HG02852 (cell line): ENCODE data around the gene TNFRSF4.
"Not testable (repeated sequence)": the region's sequence is repeated elsewhere in the genome, so short reads cannot be mapped to it uniquely, and the experiment has no call there.

Experiments
- ATAC-seq: cut with Tn5 transposase; IDR thresholded peaks from one replicate; pipeline ENCODE4 v1.9.1; 2021; ENCODE audit warnings: mild to moderate bottlenecking, moderate library complexity; ENCODE audit not compliant: unreplicated experiment

Gene TNFRSF4

DNA sequence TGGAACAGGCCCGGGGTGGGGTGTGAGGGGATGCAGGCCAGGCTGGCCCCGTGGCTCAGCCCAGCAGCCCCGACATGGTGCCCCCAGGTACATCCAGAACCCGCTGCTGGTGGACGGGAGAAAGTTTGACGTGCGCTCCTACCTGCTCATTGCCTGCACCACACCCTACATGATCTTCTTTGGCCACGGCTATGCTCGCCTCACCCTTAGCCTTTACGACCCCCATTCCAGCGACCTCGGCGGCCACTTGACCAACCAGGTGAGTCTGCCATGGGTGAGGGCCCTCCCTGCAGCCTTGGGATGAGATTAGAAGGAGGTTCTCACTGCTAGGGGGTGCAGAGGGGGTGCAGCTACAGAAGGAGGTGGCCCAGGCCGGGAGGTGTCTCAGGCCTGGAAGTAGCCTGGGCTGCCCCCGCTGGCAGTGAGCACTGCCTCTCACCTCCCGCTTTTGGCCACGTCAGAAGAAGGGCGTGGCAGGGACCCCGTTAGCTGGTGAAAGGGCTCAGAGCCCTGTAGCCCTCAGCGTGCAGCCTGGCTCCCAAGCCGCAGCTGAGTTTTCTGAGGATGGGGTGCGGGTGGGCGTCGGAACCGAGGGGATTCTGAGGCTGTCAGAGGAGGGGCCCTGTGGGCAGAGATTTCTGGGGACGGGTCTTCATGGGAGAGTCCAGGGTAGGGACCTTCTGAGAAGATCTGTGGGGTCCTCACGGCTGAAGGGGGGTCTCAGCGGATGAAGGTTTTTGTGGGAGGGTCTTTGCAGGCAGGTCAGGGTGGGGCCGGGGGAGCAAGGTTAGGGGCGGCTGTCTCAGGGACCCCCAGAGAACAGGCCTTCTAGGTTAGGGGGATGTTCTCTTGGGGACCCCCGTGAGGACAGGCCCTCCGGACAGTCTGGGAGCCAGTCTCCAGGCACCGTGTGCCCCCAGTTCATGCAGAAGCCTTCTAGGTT lies 29.8 kb downstream of the TNFRSF4 start:
- no peak for ATAC-seq

DNA sequence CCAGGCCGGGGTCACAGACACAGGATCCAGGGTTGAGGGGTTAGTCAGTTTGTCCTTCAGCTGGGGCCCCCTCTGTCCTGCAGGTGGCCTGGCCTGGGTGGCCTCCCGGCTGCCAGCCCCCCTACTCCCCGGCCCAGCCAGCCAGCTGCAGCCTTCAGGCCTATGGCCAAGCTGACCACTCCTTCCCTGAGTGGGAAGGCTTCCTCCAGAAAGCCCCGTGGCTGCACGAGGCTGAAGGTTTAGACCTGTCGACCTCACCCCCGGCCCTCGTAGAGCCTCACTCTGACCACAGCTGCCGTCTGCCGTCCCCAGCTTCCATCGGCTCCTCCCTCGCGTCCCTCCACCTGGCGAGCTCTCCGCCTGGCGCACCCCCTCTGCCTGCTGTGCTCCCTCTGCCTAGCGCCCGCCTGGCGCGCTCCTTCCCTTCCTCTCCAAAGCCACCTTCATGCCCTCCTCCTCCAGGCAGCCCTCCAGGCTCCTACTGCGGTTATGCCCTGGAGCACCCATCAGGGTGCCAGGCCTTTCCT lies 30.7 kb downstream of the TNFRSF4 start:
- no peak for ATAC-seq

DNA sequence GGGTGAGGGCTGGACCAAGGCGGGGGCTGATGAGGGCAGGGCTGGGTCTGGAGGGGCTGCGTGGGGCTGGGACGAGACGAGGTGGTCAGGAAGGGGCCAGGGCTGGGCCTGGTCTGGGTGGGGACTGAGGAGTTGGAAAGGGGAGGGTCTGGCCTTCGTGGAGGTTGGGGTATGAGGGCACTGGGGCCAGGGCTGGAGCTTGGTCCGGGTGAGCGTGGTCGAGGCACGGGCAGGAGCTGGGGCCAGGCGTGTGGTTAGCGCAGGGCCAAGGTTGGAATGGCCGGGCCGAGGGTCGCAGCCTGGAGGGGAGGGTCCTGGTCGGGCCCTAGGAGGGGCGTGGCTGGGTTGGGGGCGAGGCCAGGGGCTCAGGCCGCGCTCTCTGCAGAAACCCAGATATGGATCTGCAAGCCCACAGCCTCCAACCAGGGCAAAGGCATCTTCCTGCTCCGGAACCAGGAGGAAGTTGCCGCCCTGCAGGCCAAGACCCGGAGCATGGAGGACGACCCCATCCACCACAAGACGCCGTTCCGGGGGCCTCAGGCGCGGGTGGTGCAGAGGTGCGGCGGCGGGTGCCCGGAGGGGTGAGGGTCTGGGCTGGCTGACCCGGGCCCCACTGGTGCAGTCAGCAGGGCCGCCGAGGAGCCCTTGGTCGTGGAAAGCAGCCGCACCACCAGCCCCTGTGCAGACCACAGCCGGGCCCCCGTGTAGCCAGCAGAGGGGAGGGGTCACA lies 31.3 kb downstream of the TNFRSF4 start:
- ATAC-seq: no peak

DNA sequence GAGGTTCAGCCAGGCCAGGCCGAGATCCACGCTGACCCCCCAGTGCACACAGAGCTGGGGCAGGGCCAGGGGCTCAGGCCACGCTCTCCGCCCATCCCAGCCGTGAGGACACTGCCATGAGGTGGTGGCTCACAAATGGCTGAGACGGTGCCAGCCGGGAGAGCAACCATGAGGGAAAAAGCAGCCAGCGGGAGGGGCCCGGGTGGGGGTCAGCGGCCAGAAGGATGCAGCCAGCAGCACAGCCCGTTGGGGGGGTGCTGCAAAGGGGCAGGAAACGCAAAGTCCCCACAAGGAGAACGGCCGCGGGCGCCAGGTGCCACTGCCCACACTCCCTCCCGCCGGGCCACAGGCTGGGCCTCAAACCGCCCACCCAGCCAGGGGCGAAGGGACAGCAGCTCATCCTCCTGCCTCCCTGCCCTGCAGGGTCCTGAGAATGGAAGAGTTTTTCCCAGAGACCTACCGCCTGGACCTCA lies 32.0 kb downstream of the TNFRSF4 start:
- ATAC-seq: no peak

DNA sequence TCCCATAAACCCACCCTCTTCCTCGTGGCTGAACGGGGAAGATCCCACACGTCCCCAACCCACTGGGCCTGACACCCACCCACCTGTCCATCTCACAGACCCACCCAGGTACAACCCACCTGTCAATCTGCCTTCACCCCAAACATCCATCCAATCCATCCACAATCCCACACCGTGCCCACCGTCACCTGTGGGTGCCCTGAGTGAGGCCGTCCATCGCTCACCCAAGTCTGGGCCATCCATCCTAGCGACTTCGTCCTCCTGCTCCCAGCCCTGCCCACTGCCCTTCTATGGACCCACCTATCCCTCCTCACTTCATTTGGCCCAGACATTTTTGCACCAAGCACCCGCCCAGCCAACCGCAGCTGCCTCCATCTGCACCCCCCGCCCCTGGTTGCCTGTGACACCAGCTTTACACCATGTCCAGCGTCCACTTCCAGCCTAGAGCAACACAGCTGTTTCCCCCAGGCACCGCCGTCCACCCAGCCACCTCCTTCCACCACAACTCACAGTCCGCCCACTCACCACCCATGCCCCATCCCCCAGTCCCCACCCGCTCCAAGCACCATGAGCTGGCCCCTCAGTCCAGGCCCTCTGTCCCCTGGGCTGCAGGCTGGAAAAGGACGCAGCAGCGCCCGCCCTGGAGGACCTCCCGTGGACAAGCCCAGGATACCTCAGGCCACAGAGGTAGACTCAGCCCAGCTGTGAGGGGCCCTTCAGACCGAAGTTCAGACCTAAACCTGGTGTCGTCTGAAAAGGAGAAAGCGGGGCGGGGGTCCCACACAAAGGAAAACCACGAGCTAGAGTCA lies 32.6 kb downstream of the TNFRSF4 start:
- ATAC-seq: no peak

DNA sequence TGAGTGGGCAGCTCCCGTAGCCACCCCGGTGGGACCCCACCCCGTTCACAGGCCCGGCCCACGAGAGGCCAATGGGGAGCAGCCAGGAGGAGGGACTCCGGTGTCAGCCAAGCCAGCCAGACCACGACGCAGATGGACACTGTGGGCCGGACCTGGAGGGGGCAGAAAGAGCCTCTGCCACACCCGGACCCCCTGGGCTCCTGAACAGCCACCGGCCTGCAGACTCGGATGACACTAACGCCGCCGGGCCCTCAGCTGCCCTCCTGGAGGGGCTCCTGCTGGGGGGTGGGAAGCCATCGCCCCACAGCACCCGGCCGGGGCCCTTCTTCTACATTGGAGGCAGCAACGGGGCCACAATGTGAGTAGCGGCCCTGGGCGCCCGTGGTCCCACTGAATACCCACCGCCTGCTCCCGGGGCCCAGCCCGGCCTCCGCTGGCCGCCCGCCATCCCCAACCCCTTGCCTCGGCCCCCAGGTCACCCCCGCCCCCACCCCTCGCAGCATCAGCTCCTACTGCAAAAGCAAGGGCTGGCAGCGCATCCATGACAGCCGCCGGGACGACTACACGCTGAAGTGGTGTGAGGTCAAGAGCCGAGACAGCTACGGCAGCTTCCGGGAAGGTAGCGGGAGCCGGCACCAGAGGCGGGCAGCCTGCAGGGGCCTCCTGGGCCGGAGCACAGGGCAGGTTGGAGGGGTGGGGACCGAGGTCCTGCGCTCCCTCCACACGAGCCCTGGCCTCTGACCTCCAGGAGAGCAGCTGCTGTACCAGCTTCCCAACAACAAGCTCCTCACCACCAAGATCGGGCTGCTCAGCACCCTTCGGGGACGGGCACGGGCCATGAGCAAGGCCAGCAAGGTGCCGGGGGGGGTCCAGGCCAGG lies 33.7 kb downstream of the TNFRSF4 start:
- ATAC-seq: no peak

DNA sequence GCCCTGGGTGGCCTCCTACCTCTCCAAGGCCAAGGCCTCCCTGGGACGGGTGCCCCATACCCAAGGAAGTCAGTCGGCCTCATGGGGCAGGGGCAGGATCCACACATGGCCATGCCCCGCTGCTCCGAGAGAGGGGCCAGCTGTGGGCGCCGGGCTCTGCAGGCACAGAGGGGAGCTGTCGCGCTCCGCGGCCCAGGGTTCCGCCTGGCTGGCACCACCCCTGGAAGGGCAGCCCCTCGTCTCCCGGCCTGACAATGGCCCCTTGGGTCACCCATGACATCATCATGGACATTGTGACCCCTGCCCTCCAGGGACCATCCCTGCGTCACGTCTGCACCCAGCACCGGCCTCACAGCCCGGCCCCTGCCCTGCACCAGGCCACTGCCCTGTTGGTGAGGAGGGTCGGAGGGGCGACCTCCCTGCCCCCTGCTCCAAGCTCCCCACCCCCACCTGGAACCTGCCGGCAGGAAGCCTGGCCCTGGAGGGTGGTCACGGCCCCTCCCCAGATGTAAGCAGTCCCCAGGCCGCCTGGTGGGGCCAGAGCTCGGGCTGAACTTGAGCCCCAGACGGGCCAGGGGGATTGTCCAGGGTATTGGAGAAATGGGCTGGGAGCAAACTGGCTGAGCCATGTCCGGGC lies 34.5 kb downstream of the TNFRSF4 start:
- ATAC-seq: no peak

DNA sequence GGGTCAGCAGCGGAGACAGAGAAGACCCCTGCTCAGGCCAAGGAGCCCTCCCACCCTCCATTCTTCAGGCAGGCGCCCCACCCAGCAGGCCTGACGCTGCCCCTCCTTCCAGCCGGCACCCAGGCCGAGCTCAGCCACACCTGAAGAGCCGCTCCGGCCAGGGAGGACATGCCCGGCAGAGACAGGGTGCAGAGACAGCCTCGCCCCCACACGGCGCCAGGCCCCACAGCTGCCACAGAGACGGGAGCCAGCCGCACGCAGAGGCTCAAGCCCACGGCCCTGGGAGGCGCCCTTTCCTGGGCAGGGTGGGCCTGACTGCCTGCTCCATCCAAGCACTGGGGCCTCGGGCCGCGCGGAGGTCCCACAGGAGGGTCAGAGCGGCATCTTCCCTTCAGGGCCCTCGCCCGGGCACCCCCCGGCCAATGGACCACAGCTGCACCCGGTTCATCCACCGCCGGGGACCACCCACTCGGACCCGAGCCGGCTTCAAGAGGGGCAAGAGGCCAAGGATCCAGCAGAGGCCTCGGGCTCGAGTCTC lies 35.1 kb downstream of the TNFRSF4 start:
- ATAC-seq: no peak

DNA sequence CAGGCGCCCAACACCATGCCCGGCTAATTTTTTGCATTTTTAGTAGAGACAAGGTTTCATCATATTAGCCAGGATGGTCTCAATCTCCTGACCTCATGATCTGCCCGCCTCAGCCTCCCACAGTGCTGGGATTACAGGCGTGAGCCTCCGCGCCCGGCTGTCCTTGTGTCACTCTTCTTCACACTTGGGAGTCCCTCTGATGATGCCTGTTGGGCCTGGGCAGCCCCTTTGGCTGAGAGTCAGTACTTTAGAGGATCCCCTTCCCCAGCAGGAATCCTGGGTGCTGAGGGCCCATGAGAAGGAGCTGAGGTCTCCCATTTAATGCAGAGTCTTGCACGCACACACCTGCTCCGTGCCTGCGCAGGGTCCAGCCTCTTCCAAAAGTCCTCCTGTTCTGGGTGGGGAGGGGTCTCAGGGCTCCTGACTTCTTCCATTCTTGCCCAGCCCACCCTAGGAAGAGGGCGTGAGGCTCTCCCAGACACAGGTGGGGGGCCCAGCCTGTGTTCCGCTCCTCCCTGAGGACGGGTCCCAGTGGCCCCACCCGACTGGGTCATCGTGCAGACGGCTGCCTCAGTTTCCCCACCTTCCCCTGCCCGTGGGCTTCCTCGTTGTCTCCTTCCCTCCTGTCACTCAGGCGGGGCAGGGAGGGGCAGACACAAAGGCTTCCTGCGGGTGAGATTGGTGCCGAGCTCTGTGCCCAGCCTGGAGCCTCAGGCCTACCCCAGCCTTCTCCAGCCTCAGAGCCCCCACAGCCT lies 36.3 kb downstream of the TNFRSF4 start:
- no peak for ATAC-seq

DNA sequence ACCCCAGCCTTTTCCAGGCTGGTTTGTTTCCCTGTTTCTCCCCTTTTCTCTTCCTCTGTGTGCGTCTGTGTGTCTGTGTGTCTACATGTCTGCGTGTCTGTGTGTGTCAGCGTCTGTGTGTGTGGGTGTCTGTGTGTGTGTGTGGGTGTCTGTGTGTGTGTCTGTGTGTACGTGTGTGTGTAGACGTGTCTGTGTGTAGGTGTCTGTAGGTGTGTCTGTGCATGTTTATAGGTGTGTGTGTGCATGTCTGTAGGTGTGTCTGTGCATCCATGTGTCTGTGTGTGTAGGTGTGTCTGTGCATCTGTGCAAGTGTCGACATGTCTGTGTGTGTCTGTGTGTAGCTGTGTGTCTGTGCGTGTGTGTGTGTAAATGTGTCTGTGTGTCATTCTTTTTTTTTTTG lies 37.0 kb downstream of the TNFRSF4 start:
- ATAC-seq: no peak

DNA sequence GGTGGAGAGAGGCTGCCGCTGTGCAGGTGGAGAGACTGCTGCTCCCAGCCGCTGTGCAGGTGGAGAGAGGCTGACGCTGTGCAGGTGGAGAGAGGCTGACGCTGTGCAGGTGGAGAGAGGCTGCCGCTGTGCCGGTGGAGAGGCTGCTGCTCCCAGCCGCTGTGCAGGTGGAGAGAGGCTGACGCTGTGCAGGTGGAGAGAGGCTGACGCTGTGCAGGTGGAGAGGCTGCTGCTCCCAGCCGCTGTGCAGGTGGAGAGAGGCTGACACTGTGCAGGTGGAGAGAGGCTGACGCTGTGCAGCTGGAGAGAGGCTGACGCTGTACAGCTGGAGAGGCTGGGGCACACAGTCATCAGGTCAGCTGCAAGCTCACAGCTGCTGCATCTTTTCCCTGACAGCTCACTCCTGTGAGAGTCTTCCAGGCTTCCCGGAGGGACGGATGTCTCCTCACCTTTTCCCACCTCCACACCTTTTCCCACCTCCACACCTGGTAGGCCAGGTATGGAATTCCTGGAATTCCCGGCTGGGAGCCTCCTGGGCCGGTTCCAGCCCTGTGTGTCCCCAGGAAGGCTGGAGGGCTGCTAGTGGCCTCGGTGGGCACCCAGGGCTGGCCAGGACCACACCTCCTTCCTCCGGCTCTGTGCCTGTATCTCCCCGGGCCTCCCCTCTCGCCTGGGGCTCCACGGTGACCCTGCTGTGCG lies 37.7 kb downstream of the TNFRSF4 start:
- ATAC-seq: not testable (repeated sequence)

DNA sequence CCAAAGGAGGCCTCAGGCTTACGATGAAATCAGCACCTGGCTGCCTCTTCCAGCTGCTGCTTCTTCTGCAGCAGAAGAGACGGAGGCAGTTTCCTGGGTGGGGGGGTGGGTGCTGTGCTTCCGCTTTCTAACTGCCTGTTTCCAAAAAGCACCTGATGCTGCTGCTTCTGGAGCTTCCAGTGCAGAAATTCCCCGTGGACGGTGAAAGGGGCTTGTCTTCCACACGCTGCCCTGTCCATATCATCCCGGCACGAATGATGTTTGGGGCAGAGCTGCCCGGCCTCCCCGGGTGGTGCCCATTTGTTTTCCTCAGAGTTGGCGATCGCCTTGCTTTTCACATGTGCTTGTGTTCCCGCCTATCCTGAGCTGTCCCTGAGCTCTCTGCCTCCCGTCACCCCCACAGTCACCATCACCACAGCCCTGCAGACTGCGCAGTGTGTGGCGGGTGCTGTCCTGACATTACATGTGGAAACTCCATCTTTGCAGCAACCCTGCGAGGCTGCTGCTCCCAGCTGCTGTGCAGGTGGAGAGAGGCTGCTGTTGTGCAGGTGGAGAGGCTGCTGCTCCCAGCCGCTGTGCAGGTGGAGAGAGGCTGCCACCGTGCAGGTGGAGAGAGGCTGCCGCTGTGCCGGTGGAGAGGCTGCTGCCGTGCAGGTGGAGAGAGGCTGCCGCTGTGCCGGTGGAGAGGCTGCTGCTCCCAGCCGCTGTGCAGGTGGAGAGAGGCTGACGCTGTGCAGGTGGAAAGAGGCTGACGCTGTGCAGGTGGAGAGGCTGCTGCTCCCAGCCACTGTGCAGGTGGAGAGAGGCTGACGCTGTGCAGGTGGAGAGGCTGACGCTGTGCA lies 38.5 kb downstream of the TNFRSF4 start:
- no peak for ATAC-seq

DNA sequence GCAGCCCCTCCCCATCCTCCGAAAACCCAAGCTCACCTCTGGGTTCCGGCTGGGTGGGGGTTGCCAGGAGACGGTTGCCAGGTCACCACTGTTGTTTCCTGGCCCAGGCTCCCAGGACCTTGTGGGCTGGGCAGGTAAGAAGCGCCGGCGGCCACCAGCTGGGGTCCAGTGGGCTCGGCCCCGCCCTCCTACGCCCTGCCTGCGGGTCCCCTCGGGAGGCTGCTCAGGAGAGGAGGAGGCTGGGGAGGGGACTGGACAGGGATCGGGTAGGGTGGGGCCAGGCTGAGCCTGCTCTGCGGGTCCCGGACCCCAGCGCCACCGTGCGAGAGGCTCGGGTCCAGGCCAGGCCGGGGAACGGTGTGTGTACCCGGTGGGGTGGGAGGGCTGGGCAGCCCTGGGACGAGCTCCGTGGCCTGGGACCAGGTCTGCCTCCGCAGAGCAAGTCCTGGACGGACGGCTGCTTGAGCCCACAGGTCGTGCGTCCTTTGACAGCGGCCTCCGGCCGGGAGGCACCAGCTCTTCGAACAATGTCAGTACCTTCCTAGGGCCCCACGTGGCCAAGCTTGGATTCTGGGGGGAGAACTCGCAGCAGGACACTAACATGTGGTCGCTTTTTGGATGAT lies 40.0 kb downstream of the TNFRSF4 start, which contains the start of gene TTLL10:
Gene TTLL10, plus strand, starts transcription at position 88 of the 623 bp plus-strand sequence. CDS start 5,336 bp downstream, outside the sequence.
- no peak for ATAC-seq

DNA sequence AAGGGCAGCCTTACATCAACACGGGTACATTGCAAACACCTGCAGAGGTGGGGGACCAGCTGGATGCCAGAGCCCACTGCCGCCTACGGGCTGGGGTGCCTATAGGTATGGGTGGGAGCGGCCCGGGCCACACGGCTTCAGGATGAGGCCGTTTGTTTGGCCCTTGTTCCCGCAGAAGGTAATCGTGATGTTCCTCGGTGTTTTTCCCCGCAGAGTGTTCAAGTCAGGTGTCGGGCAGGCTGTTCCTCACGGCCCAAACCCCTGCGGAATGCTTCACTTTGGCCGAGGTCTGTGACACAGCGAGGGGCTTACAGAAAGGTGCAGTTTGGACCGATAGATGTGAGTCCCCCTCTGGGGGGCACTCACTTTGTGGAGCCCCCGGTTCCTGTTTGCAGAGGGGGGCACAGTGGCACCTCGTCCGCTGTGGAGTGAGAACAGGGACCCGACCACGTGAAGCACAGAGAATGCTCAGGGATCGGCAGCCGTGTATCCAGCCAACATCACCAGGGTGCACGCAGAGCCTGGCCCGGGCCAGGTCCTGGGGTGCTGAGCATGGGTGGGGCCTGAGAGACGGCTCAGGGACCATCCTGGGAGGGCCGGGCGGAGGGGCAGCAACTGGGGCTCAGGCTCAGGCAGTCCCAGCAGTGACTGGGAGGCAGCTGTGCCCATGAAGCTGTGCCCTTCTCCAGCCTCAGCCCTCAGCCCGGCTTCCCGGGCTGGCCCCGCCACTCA lies 40.7 kb downstream of the TNFRSF4 start:
- ATAC-seq: no peak

DNA sequence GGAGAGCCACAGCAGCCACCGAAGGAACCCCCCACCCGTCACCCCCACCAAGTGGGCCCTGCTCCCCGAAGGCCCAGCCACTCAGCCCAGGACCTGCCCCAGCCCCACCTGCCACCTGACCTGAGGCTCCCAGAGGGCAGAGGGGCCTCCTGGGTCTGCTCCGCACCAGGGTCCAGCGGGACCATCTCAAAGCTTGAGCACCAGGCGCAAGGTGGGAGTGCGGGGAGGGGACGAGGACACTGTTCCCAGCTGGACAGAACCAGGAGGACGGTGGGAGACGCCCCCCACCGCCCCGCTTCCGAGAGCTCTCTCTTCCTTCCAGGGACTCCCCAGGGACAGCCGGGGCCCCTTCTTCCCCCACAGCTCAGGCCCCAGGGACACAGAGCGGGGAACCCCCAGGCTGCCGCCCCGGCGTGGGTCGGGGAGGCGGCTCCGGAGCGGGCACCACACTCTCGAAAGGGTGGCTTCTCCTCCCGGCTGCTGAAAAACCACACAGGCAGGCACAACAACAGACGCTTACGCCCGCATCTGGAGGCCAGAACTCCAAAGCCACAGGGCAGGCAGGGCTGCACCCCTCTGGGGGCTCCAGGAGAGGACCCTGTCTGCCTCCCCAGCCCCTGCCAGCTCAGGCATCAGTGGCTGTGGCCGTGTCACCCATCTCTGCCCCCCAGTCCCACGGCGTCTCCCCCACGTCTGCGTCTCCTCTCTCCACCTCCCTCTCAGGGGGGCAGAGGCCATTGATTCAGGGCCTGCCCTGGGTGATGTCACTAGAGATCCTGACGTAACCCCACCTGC lies 42.2 kb downstream of the TNFRSF4 start:
- ATAC-seq: no peak
